ENCODE results near the gene DIP2C.

GRCh38 chr10:370449-370825 lies 319.0 kb downstream of the DIP2C start:
- no peak for TF ChIP-seq CTCF (conservative IDR thresholded peaks at IDR 0.05; ENCODE audit: low read length)
- no peak for TF ChIP-seq EZH2phosphoT487 (IDR thresholded peaks at IDR 0.05; ENCODE audit: borderline replicate concordance)

Measured in Loucy (cell line).